ENCODE results near the gene PDILT.

DNA sequence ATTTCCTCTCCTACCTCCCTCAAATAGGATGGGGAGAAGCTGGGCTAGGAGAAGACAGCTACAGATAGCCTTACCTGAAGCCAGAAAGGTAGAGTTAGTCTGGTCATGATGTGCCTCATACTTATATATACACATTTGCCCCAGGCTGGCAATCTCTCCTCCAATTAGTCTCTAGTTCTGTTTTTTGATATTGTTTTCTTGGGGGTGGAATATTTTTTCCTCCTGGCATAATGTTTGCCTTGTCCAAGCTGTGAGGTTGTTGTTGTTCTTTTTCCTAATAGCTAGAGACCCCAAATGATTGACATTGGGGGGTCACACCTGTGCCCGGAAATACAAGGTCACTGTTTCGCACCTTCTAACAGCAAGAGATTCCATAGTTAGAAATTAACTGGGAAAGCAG is 51.9 kb downstream of the PDILT start, which contains the start of gene UMOD:
- TF ChIP-seq POLR2A (IDR thresholded peaks at IDR 0.05; ENCODE audit: low read length) (no peak), GATA1 (IDR thresholded peaks at IDR 0.05; ENCODE audit: low read depth, low read length) (no peak)
